ENCODE results near the gene HSD17B8. TPM values are rescaled to one million over a fixed set of nuclear protein-coding genes. Genes with fewer than 3 reads are reported as not detected.

HSD17B8 gene
- polyA plus RNA-seq, 1 donor (not counting 4 experiments of a cell fraction or from before 2014, with no cell fraction given) = 18.6 TPM

- Histone ChIP-seq H2AFZ (ENCODE audit: control insufficient read depth, low read length) (no peak overlapping the region), H3K27me3 (ENCODE audit: control insufficient read depth, extremely low read depth, insufficient read depth, low read length) (peaks cover 2% of the 10 kb centered on the region), H3K4me1 (ENCODE audit: control insufficient read depth, extremely low read depth, insufficient read depth, low read length) (no peaks in the 10 kb centered on the region), H3K4me2 (ENCODE audit: control insufficient read depth, extremely low read depth, insufficient read depth, low read depth, low read length) (no peak overlapping the region), H3K9ac (ENCODE audit: control insufficient read depth, extremely low read depth, insufficient read depth, low read length) (no peak overlapping the region), H3K9me3 (ENCODE audit: control insufficient read depth, low read depth, low read length) (no peaks in the 10 kb centered on the region), H3K4me3 (ENCODE audit: control insufficient read depth in 2 of 3, extremely low read depth in 1 of 3, insufficient read depth in 2 of 3, low read depth in 1 of 3, low read length in 3 of 3) (no peak overlapping the region), H3K79me2 (ENCODE audit: control insufficient read depth, insufficient read depth, low read length) (no peaks in the 10 kb centered on the region), H3K36me3 (ENCODE audit: control insufficient read depth in 2 of 2, extremely low read depth in 1 of 2, insufficient read depth in 2 of 2, low read length in 2 of 2) (no peaks in the 10 kb centered on the region), H3K9me1 (ENCODE audit: control insufficient read depth, extremely low read depth, insufficient read depth, low read length) (no peaks in the 10 kb centered on the region), H4K20me1 (ENCODE audit: control insufficient read depth, extremely low read depth, insufficient read depth, low read length) (no peaks in the 10 kb centered on the region), H3K27ac (ENCODE audit: control insufficient read depth, insufficient read depth, low read length) (no peak overlapping the region)
- TF ChIP-seq CTCF (optimal IDR thresholded peaks at IDR 0.05 in 1 of 3, IDR thresholded peaks at IDR 0.05 in 1 of 3, conservative IDR thresholded peaks at IDR 0.05 in 1 of 3; ENCODE audit: extremely low read depth in 1 of 3, insufficient read depth in 2 of 3, low read length in 3 of 3) = no peak
- DNase-seq (ENCODE audit: low read depth, low spot score) (no peak), FAIRE-seq (no peak)
- dilution Hi-C loops (cut with MboI; ENCODE audit: extremely low pct_ligation_motif_present, low sequenced_read_pairs) = no loop called here
These were observed 19.3 kb upstream of the HSD17B8 start for GRCh38 chr6:33185190-33185589.

- DNase-seq (ENCODE audit: low read depth, low spot score) = no peak
- peaks cover 7% of the 10 kb centered on the region for H3K27me3 ChIP-seq (ENCODE audit: control insufficient read depth, extremely low read depth, insufficient read depth, low read length)
- no peaks in the 10 kb centered on the region for H3K36me3 ChIP-seq (ENCODE audit: control insufficient read depth in 2 of 2, extremely low read depth in 1 of 2, insufficient read depth in 2 of 2, low read length in 2 of 2)
- FAIRE-seq = no peak
- dilution Hi-C loops (cut with MboI; ENCODE audit: extremely low pct_ligation_motif_present, low sequenced_read_pairs) = no loop called here
- no peak overlapping the region for H3K9ac ChIP-seq (ENCODE audit: control insufficient read depth, extremely low read depth, insufficient read depth, low read length)
- no peaks in the 10 kb centered on the region for H4K20me1 ChIP-seq (ENCODE audit: control insufficient read depth, extremely low read depth, insufficient read depth, low read length)
- no peak overlapping the region for H3K4me3 ChIP-seq (ENCODE audit: control insufficient read depth in 2 of 3, extremely low read depth in 1 of 3, insufficient read depth in 2 of 3, low read depth in 1 of 3, low read length in 3 of 3)
- no peaks in the 10 kb centered on the region for H3K4me1 ChIP-seq (ENCODE audit: control insufficient read depth, extremely low read depth, insufficient read depth, low read length)
- no peak overlapping the region for H3K4me2 ChIP-seq (ENCODE audit: control insufficient read depth, extremely low read depth, insufficient read depth, low read depth, low read length)
- H3K79me2 ChIP-seq (ENCODE audit: control insufficient read depth, insufficient read depth, low read length) = no peaks in the 10 kb centered on the region
- H3K9me1 ChIP-seq (ENCODE audit: control insufficient read depth, extremely low read depth, insufficient read depth, low read length) = no peaks in the 10 kb centered on the region
- no peak overlapping the region for H2AFZ ChIP-seq (ENCODE audit: control insufficient read depth, low read length)
- no peaks in the 10 kb centered on the region for H3K9me3 ChIP-seq (ENCODE audit: control insufficient read depth, low read depth, low read length)
- H3K27ac ChIP-seq (ENCODE audit: control insufficient read depth, insufficient read depth, low read length) = no peak overlapping the region
- TF ChIP-seq EZH2 (IDR thresholded peaks at IDR 0.05; ENCODE audit: low read length) (no peak), CTCF (optimal IDR thresholded peaks at IDR 0.05 in 1 of 3, IDR thresholded peaks at IDR 0.05 in 1 of 3, conservative IDR thresholded peaks at IDR 0.05 in 1 of 3; ENCODE audit: extremely low read depth in 1 of 3, insufficient read depth in 2 of 3, low read length in 3 of 3) (no peak)
These were observed 18.7 kb upstream of the HSD17B8 start for GRCh38 chr6:33185654-33186187.

Measured in keratinocyte (primary cell).